HG03521 (cell line): ENCODE data around the gene KPNA1.

ENCODE experiments used
- ATAC-seq: cut with Tn5 transposase; IDR thresholded peaks from one replicate; pipeline ENCODE4 v1.9.1; 2021; ENCODE audit warnings: mild to moderate bottlenecking, moderate library complexity; ENCODE audit not compliant: unreplicated experiment

The KPNA1 gene

DNA sequence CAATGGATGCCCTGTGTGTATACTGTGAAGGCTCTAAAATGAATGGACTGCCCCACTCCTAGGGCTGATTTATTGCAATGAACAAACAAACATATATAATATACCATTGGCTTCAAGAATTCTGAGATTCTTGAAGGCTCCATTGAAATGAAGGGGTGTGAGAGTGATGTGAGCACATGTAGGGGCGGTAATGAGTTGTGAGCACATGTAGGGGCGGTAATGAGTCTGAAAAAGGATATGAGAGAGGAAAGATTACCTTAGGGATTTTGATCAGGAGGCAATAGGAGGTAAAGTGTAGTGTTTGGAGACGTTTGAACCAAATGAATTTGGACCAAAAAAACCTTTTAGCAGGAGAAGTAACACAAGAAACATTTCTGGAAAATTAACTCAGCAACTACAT lies 127.0 kb downstream of the KPNA1 start:
- ATAC-seq = no peak

DNA sequence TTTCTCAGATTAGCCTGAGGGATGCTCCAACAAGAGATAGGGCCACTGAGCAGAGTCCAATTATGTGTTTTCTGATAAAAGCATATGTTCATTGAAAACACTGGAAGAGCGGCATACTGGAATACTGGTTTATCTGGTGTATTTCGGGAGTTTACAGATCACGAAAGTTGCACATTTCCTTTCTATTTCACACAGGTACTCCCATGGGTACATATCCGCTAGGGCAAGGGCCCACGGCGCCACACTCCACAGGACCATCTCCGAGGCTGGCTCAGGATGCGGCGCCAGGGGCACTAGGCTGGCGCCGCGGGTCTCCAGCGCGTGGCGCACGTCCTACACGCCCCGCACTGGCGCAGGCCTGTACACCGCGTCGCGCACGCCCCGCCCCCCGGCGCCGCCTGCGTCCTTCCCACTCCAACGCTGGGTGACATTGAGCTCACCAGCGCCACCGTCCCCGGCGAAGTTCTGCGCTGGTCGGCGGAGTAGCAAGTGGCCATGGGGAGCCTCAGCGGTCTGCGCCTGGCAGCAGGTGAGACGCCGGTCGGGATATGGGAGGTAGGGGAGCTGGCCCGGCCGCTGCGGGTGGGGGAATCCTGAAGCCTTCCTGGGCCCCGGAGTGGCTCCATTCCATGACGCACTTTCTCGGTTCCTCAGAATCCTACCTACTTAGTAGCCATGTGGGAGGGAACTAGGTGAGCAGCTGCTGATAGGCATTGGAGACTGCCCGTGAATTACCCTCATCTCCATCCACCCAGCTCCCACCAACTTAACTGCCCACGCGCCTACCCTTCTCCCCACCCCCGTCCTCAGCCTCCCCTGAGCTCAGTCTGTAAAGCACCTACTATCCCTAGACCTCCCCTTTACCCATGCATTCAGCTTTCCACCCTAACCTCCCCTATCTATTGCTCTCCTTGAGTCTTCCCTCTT lies 130.7 kb downstream of the KPNA1 start, which contains the start of gene FAM162A:
TSS of gene FAM162A (plus strand) at position 412 of the 927 bp plus-strand sequence. CDS start at position 496, 84 bp downstream.
- ATAC-seq = peak; percentile 95

DNA sequence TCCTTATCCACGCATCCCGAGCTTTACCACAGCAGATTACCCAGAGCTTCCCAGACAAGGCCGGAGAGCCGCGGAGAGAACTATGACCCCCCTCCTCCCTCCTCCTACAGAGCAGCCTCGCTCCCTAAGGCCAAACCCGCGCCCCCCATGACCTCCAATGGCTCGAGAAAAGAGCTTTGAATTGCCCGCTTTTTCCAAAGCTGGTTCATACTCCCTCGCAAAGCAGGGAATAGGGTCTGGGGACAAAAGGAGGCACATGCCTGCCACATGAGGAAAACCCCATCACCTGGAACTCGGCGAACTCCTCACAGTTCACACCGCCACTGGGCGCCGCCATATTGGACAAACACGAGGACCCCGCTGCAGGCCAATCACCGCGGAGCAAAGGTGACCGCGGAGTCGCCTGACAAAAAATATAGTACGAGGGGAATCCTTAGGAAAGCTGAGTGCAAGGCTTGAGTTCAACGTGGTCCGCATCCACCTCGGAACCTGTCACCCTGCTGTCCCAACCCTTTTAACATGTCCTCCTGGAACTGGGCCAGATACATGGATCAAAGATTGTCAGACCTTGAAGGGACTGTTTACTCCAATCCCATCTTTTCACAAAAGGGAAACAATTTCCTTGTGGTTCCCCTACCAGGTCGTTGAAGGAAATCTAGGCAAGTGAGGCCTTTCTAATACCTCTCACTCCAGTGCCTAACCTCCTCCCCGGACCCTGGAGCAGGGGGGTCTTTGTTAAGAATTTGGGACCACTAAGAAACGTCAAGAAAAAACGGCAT lies 131.7 kb downstream of the KPNA1 start, which contains the start of gene MIX23:
TSS of gene MIX23 (minus strand) at position 344 of the 779 bp plus-strand sequence. CDS start at position 337, 7 bp downstream.
- peak; percentile 31 for ATAC-seq

DNA sequence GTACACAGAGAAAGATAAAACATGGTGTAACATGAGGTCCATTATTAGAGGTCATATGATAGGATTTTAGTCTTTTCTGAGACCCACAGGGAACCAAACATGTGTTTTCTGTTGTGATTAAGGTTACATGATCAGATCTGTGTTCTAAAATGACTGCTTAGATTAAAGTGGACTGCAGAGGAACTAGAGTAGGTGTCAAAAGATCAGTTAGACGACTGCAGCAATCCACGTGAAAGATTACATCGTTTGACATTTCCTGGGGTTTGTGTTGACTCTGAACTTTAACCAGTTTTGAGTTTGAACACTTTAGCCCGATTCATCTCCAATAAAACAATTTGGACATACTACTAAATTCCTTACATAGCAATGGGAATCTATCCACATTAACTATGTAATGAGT lies 136.8 kb downstream of the KPNA1 start:
- ATAC-seq = no peak

DNA sequence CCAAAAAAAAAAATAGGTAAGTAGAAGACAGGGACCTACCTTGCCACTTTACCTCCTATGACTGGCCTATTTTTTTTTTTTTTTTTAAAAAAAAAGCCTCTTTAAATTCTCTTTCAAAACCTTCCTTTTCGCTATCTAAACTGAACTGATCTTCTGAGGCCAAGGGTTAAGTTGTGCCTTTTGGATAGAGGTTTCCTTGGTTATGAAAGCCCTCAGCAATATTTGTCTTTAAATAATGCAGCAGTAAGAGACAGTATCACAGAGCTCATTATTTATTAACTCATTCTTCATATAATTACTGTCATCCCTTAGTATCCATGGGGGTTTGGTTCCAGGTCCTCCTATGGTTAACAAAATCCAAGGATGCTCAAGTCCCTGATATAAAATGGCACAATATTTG lies 140.7 kb downstream of the KPNA1 start:
- ATAC-seq = no peak
